Right renal cortex interstitium (tissue), 3 donors: ENCODE results near the gene STPG2. TPM values are rescaled to one million over a fixed set of nuclear protein-coding genes. Genes with fewer than 3 reads are reported as not detected.
"Not testable (repeated sequence)": the region's sequence is repeated elsewhere in the genome, so short reads cannot be mapped to it uniquely, and the experiment has no call there.

ENCODE experiments used
- DNase-seq, 3 donors: peaks; one replicate each; pipeline ENCODE4 v3.0.0-alpha.2; 2013; ENCODE audit warnings: low read depth in 3 of 3, low spot score in 2 of 3
- polyA plus RNA-seq, 3 donors: library from polyadenylated mRNA; unstranded; fragments of 120-200 nt; gene quantifications; one replicate each; pipeline ENCODE4 v1.2.1, GENCODE V29; 2013; ENCODE audit not compliant: insufficient read length in 3 of 3

The STPG2 gene
- polyA plus RNA-seq, 3 donors = 0.40 to 0.72 (median 0.68) TPM

- peak in 1 of 3 donors; percentile 7 for DNase-seq
Measured at GRCh38 chr4:97646997-97647396, 496.3 kb downstream of the STPG2 start.

- DNase-seq = no peak
Measured at GRCh38 chr4:97645071-97645821, 498.0 kb downstream of the STPG2 start.

- DNase-seq = no peak
Measured at GRCh38 chr4:97643179-97643578, 500.1 kb downstream of the STPG2 start.

GRCh38 chr4:97639961-97640360, 503.3 kb downstream of the STPG2 start:
- no peak for DNase-seq

GRCh38 chr4:97633831-97634230, 509.4 kb downstream of the STPG2 start:
- DNase-seq = not testable (repeated sequence)

GRCh38 chr4:97627750-97628149, 515.5 kb downstream of the STPG2 start:
- DNase-seq = no peak

GRCh38 chr4:97624204-97624603, 519.1 kb downstream of the STPG2 start:
- no peak for DNase-seq

GRCh38 chr4:97605932-97606331, 537.3 kb downstream of the STPG2 start:
- DNase-seq = no peak

- no peak for DNase-seq
Measured at GRCh38 chr4:97593248-97593647, 550.0 kb downstream of the STPG2 start.

GRCh38 chr4:97590266-97590665, 553.0 kb downstream of the STPG2 start:
- DNase-seq = no peak

- no peak for DNase-seq
Measured at GRCh38 chr4:97589481-97590196, 553.6 kb downstream of the STPG2 start.

GRCh38 chr4:97587912-97588311, 555.4 kb downstream of the STPG2 start:
- no peak for DNase-seq

- DNase-seq = no peak
Measured at GRCh38 chr4:97585274-97585673, 558.0 kb downstream of the STPG2 start.

- DNase-seq = no peak
Measured at GRCh38 chr4:97582890-97583289, 560.4 kb downstream of the STPG2 start.

GRCh38 chr4:97577004-97577403, 566.3 kb downstream of the STPG2 start:
- DNase-seq = no peak

GRCh38 chr4:97560009-97560408, 583.3 kb downstream of the STPG2 start:
- DNase-seq = no peak

- DNase-seq = no peak
Measured at GRCh38 chr4:97558204-97558778, 585.0 kb downstream of the STPG2 start.

GRCh38 chr4:97550637-97551036, 592.6 kb downstream of the STPG2 start:
- not testable (repeated sequence) for DNase-seq

GRCh38 chr4:97548943-97549583, 594.2 kb downstream of the STPG2 start:
- DNase-seq = no peak

GRCh38 chr4:97548186-97548585, 595.1 kb downstream of the STPG2 start:
- DNase-seq = no peak

- DNase-seq = no peak
Measured at GRCh38 chr4:97531351-97531750, 611.9 kb downstream of the STPG2 start.
